Measurements from ENCODE around the gene LMBR1.
A peak's percentile ranks its signal among the peaks of the same experiment; 100 is the strongest.

LMBR1 gene

GRCh38 chr7:156898938-156899337, 6.0 kb upstream of the LMBR1 start:
- DNase-seq (ENCODE audit: low spot score): no peak
- no peak for TF ChIP-seq CTCF (IDR thresholded peaks at IDR 0.05; ENCODE audit: extremely low read depth, insufficient read depth, missing control alignments)
- in situ Hi-C loops (cut with MboI; ENCODE audit: low pct_unique_long_range_greater_than_20kb, low sequenced_read_pairs, unreplicated experiment): no loop called here

- no peak for TF ChIP-seq CTCF (IDR thresholded peaks at IDR 0.05; ENCODE audit: extremely low read depth, insufficient read depth, missing control alignments)
- in situ Hi-C loops (cut with MboI; ENCODE audit: low pct_unique_long_range_greater_than_20kb, low sequenced_read_pairs, unreplicated experiment): no loop called here
- DNase-seq (ENCODE audit: low spot score): no peak
Observed at GRCh38 chr7:156897673-156898072, 4.7 kb upstream of the LMBR1 start.

GRCh38 chr7:156896388-156897022, 3.5 kb upstream of the LMBR1 start:
- in situ Hi-C loops (cut with MboI; ENCODE audit: low pct_unique_long_range_greater_than_20kb, low sequenced_read_pairs, unreplicated experiment): no loop called here
- no peak for TF ChIP-seq CTCF (IDR thresholded peaks at IDR 0.05; ENCODE audit: extremely low read depth, insufficient read depth, missing control alignments)
- DNase-seq (ENCODE audit: low spot score): no peak

- TF ChIP-seq CTCF (IDR thresholded peaks at IDR 0.05; ENCODE audit: extremely low read depth, insufficient read depth, missing control alignments): no peak
- DNase-seq (ENCODE audit: low spot score): no peak
- in situ Hi-C loops (cut with MboI; ENCODE audit: low pct_unique_long_range_greater_than_20kb, low sequenced_read_pairs, unreplicated experiment): no loop called here
Observed at GRCh38 chr7:156895024-156895780, 2.2 kb upstream of the LMBR1 start.

GRCh38 chr7:156892081-156892800, 742 bp downstream of the LMBR1 start:
- DNase-seq (ENCODE audit: low spot score): peak; percentile 69
- in situ Hi-C loops (cut with MboI; ENCODE audit: low pct_unique_long_range_greater_than_20kb, low sequenced_read_pairs, unreplicated experiment): no loop called here
- TF ChIP-seq CTCF (IDR thresholded peaks at IDR 0.05; ENCODE audit: extremely low read depth, insufficient read depth, missing control alignments): no peak

- DNase-seq (ENCODE audit: low spot score): no peak
- TF ChIP-seq CTCF (IDR thresholded peaks at IDR 0.05; ENCODE audit: extremely low read depth, insufficient read depth, missing control alignments): no peak
- in situ Hi-C loops (cut with MboI; ENCODE audit: low pct_unique_long_range_greater_than_20kb, low sequenced_read_pairs, unreplicated experiment): no loop called here
Observed at GRCh38 chr7:156889746-156890145, 3.2 kb downstream of the LMBR1 start.
